Esophagus squamous epithelium (tissue), 4 donors: ENCODE results near the gene COL6A3.

Experiments
- POLR2A ChIP-seq, 4 donors: fragments of 450-650 bp; IDR thresholded peaks; one replicate each; pipeline ENCODE4 v1.6.1; 2017; ENCODE audit warnings: antibody characterized with exemption in 4 of 4, mild to moderate bottlenecking in 4 of 4, moderate library complexity in 3 of 4
- TF ChIP-seq, protein P1 (sequence below), 6 experiments: fragments of 450-650 bp in 4 of 6; fragments of 200-600 bp in 2 of 6; sonication (generic) in 2 of 6; IDR thresholded peaks; one replicate each; pipeline ENCODE4 v1.5.1; 2016 to 2019; ENCODE audit warnings: antibody characterized with exemption in 6 of 6, mild to moderate bottlenecking in 4 of 6, moderate library complexity in 4 of 6

DNA sequence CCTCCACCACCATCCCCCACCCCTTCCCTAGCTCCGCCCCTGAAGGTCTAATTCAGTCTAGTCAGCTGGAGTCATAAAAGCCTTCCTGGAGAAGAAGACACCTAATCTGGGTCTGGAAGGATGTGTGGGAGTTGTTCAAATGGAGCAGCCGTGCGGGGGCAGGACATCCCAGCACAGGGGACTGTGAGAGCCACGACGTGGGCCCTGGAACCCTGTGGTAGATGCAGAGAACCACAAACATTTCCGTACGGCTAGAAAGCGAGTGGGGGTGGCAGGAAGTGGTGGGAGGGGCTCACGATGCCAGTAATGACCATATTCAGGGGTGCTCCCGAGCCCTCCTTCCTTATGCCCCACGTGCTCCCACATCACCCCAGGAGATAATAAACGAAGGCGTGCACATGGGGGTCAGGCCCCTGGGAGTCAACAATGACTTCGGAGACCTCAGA is 20.9 kb upstream of the COL6A3 start:
- TF ChIP-seq, protein P1, sequence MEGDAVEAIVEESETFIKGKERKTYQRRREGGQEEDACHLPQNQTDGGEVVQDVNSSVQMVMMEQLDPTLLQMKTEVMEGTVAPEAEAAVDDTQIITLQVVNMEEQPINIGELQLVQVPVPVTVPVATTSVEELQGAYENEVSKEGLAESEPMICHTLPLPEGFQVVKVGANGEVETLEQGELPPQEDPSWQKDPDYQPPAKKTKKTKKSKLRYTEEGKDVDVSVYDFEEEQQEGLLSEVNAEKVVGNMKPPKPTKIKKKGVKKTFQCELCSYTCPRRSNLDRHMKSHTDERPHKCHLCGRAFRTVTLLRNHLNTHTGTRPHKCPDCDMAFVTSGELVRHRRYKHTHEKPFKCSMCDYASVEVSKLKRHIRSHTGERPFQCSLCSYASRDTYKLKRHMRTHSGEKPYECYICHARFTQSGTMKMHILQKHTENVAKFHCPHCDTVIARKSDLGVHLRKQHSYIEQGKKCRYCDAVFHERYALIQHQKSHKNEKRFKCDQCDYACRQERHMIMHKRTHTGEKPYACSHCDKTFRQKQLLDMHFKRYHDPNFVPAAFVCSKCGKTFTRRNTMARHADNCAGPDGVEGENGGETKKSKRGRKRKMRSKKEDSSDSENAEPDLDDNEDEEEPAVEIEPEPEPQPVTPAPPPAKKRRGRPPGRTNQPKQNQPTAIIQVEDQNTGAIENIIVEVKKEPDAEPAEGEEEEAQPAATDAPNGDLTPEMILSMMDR (IDR thresholded peaks at IDR 0.05), result no peak
- TF ChIP-seq POLR2A (IDR thresholded peaks at IDR 0.05), result no peak
